Trophoblast cell (in vitro differentiated cells and primary cell): ENCODE data around the gene RPL13.
A peak's percentile ranks its signal among the peaks of the same experiment; 100 is the strongest.

Source experiments
- DNase-seq, 2 donors: peaks; one replicate each; pipeline ENCODE4 v3.0.0-alpha.2; 2016
- H2AFZ ChIP-seq: 2 replicates; pipeline ENCODE4 v1.6.1; 2013; ENCODE audit warnings: low read length, moderate library complexity, mild to moderate bottlenecking; ENCODE audit not compliant: insufficient read depth, poor library complexity
- H2AK5ac ChIP-seq: 2 replicates; pipeline ENCODE4 v1.6.1; 2013; ENCODE audit warnings: mild to moderate bottlenecking, low read length
- H2BK120ac ChIP-seq: 2 replicates; pipeline ENCODE4 v1.6.1; 2013; ENCODE audit warnings: low read length, mild to moderate bottlenecking, moderate library complexity; ENCODE audit not compliant: insufficient read depth, poor library complexity
- H2BK12ac ChIP-seq: 2 replicates; pipeline ENCODE4 v1.6.1; 2013; ENCODE audit warnings: mild to moderate bottlenecking, low read length, moderate library complexity
- H2BK5ac ChIP-seq: 2 replicates; pipeline ENCODE4 v1.6.1; 2013; ENCODE audit warnings: low read length, low read depth, moderate library complexity, mild to moderate bottlenecking; ENCODE audit not compliant: poor library complexity
- H3K14ac ChIP-seq: 2 replicates; pipeline ENCODE4 v1.6.1; 2013; ENCODE audit warnings: mild to moderate bottlenecking, low read length
- H3K18ac ChIP-seq: 2 replicates; pipeline ENCODE4 v1.6.1; 2013; ENCODE audit warnings: mild to moderate bottlenecking, low read length
- H3K23ac ChIP-seq: 2 replicates; pipeline ENCODE4 v1.6.1; 2013; ENCODE audit warnings: low read length
- H3K27ac ChIP-seq: 2 replicates; pipeline ENCODE4 v1.5.1; 2013; ENCODE audit warnings: low read depth, mild to moderate bottlenecking, inconsistent platforms, low read length, moderate library complexity
- H3K27me3 ChIP-seq: 2 replicates; pipeline ENCODE4 v1.6.1; 2013; ENCODE audit warnings: inconsistent platforms, mild to moderate bottlenecking, low read length, moderate library complexity; ENCODE audit not compliant: insufficient read depth
- H3K36me3 ChIP-seq, 2 experiments: 1 replicate in 1 of 2; 2 replicates in 1 of 2; pipeline ENCODE4 v1.6.1; 2013; ENCODE audit warnings: low read length in 2 of 2, mild to moderate bottlenecking in 2 of 2, moderate library complexity in 1 of 2; ENCODE audit not compliant: insufficient read depth in 2 of 2, control insufficient read depth in 1 of 2
- H3K4ac ChIP-seq: 2 replicates; pipeline ENCODE4 v1.6.1; 2013; ENCODE audit warnings: low read depth, mild to moderate bottlenecking, low read length, moderate library complexity
- H3K4me1 ChIP-seq, 2 experiments: 1 replicate in 1 of 2; 2 replicates in 1 of 2; pipeline ENCODE4 v1.6.1; 2013; ENCODE audit warnings: low read length in 2 of 2, mild to moderate bottlenecking in 2 of 2, moderate library complexity in 1 of 2; ENCODE audit not compliant: insufficient read depth in 2 of 2, control insufficient read depth in 1 of 2
- H3K4me2 ChIP-seq: 2 replicates; pipeline ENCODE4 v1.6.1; 2013; ENCODE audit warnings: inconsistent platforms, mild to moderate bottlenecking, low read length, moderate library complexity
- H3K4me3 ChIP-seq: 2 replicates; pipeline ENCODE4 v1.5.1; 2013; ENCODE audit warnings: mild to moderate bottlenecking, low read depth, low read length, inconsistent platforms
- H3K79me1 ChIP-seq: one replicate; pipeline ENCODE4 v1.6.1; 2013; ENCODE audit warnings: low read length
- H3K79me2 ChIP-seq: 2 replicates; pipeline ENCODE4 v1.6.1; 2013; ENCODE audit warnings: low read length, mild to moderate bottlenecking; ENCODE audit not compliant: control insufficient read depth, insufficient read depth, poor library complexity
- H3K9ac ChIP-seq: 2 replicates; pipeline ENCODE4 v1.6.1; 2013; ENCODE audit warnings: mild to moderate bottlenecking, low read length
- H3K9me3 ChIP-seq: 2 replicates; pipeline ENCODE4 v1.6.1; 2013; ENCODE audit warnings: low read depth, mild to moderate bottlenecking, control low read depth, inconsistent platforms, low read length; ENCODE audit not compliant: insufficient read depth
- H4K12ac ChIP-seq: 2 replicates; pipeline ENCODE4 v1.6.1; 2013; ENCODE audit warnings: low read depth, mild to moderate bottlenecking, low read length, moderate library complexity
- H4K8ac ChIP-seq: 2 replicates; pipeline ENCODE4 v1.6.1; 2013; ENCODE audit warnings: low read depth, mild to moderate bottlenecking, low read length, moderate library complexity
- H4K91ac ChIP-seq: one replicate; pipeline ENCODE4 v1.6.1; 2013; ENCODE audit warnings: low read depth, mild to moderate bottlenecking, low read length, moderate library complexity
- WGBS: extraction: QIAGEN DNeasy Blood & Tissue Kit; methylation state at CpG from one replicate; pipeline ENCODE4 v1.1.7; 2013; ENCODE audit warnings: missing lambda C conversion rate; ENCODE audit not compliant: insufficient read length, insufficient coverage; ENCODE audit errors: extremely low coverage; 5-methylcytosine and 5-hydroxymethylcytosine counted together

The RPL13 gene

GRCh38 chr16:89599451-89599858, 39.0 kb downstream of the RPL13 start:
- Histone ChIP-seq H3K79me1 (no peaks in the 10 kb centered on the region), H3K4me3 (no peak overlapping the region), H3K4me2 (no peak overlapping the region), H2BK5ac (no peak overlapping the region), H3K4ac (no peak overlapping the region), H3K9ac (no peak overlapping the region), H3K27me3 (no peaks in the 10 kb centered on the region), H2BK12ac (no peak overlapping the region), H3K4me1 (peaks cover 5 to 11% of the 10 kb centered on the region in 2 experiments), H3K27ac (no peak overlapping the region), H3K9me3 (peaks cover 4% of the 10 kb centered on the region), H2BK120ac (no peak overlapping the region), H3K79me2 (no peaks in the 10 kb centered on the region), H3K23ac (no peak overlapping the region), H3K36me3 (no peaks in the 10 kb centered on the region), H4K12ac (no peak overlapping the region), H2AFZ (no peak overlapping the region), H3K18ac (no peak overlapping the region), H3K14ac (no peak overlapping the region), H4K91ac (no peak overlapping the region), H4K8ac (no peak overlapping the region), H2AK5ac (no peak overlapping the region)
- WGBS, result no CpG with 5 or more reads among the region's 8 CpGs
- no peak for DNase-seq

- Histone ChIP-seq H3K79me1 (no peaks in the 10 kb centered on the region), H4K8ac (no peak overlapping the region), H3K14ac (no peak overlapping the region), H3K4ac (no peak overlapping the region), H3K9ac (no peak overlapping the region), H3K4me3 (no peak overlapping the region), H3K27me3 (no peaks in the 10 kb centered on the region), H3K79me2 (no peaks in the 10 kb centered on the region), H2BK5ac (no peak overlapping the region), H2AFZ (no peak overlapping the region), H3K36me3 (no peaks in the 10 kb centered on the region), H3K23ac (no peak overlapping the region), H3K27ac (no peak overlapping the region), H3K9me3 (peaks cover 5% of the 10 kb centered on the region), H2AK5ac (no peak overlapping the region), H2BK12ac (no peak overlapping the region), H2BK120ac (no peak overlapping the region), H3K4me2 (no peak overlapping the region), H4K91ac (no peak overlapping the region), H3K4me1 (peaks cover 5 to 11% of the 10 kb centered on the region in 2 experiments), H3K18ac (no peak overlapping the region), H4K12ac (no peak overlapping the region)
- WGBS, result no CpG with 5 or more reads among the region's 10 CpGs
- no peak for DNase-seq
Observed at GRCh38 chr16:89599902-89600301, 39.4 kb downstream of the RPL13 start.

GRCh38 chr16:89600427-89600826, 39.9 kb downstream of the RPL13 start:
- no peak overlapping the region for H3K9ac ChIP-seq
- DNase-seq, result no peak
- H2BK120ac ChIP-seq, result no peak overlapping the region
- no peak overlapping the region for H3K27ac ChIP-seq
- H3K4me2 ChIP-seq, result no peak overlapping the region
- no peak overlapping the region for H2AK5ac ChIP-seq
- no peak overlapping the region for H3K4ac ChIP-seq
- H3K36me3 ChIP-seq, result no peaks in the 10 kb centered on the region
- no peak overlapping the region for H3K14ac ChIP-seq
- no peak overlapping the region for H4K12ac ChIP-seq
- no peak overlapping the region for H2AFZ ChIP-seq
- H2BK5ac ChIP-seq, result no peak overlapping the region
- no peak overlapping the region for H3K23ac ChIP-seq
- no peak overlapping the region for H3K18ac ChIP-seq
- H3K79me1 ChIP-seq, result no peaks in the 10 kb centered on the region
- no CpG with 5 or more reads among the region's 12 CpGs for WGBS
- H3K79me2 ChIP-seq, result no peaks in the 10 kb centered on the region
- peak overlapping the region; percentile 27 for H3K4me3 ChIP-seq
- H4K91ac ChIP-seq, result no peak overlapping the region
- no peaks in the 10 kb centered on the region for H3K27me3 ChIP-seq
- H4K8ac ChIP-seq, result no peak overlapping the region
- H2BK12ac ChIP-seq, result no peak overlapping the region
- H3K9me3 ChIP-seq, result peaks cover 9% of the 10 kb centered on the region
- peaks cover 5 to 11% of the 10 kb centered on the region in 2 experiments for H3K4me1 ChIP-seq

- no peak overlapping the region for H4K12ac ChIP-seq
- H3K27me3 ChIP-seq, result no peaks in the 10 kb centered on the region
- H3K4ac ChIP-seq, result no peak overlapping the region
- H3K27ac ChIP-seq, result no peak overlapping the region
- no peak overlapping the region for H2BK5ac ChIP-seq
- H3K36me3 ChIP-seq, result no peaks in the 10 kb centered on the region
- no peak overlapping the region for H3K4me3 ChIP-seq
- H3K79me1 ChIP-seq, result no peaks in the 10 kb centered on the region
- H3K4me1 ChIP-seq, result peaks cover 5 to 11% of the 10 kb centered on the region in 2 experiments
- no peak overlapping the region for H3K18ac ChIP-seq
- no peak overlapping the region for H2AK5ac ChIP-seq
- H3K14ac ChIP-seq, result no peak overlapping the region
- H3K9me3 ChIP-seq, result peaks cover 9% of the 10 kb centered on the region
- no peak overlapping the region for H3K9ac ChIP-seq
- H2AFZ ChIP-seq, result no peak overlapping the region
- H3K79me2 ChIP-seq, result no peaks in the 10 kb centered on the region
- no peak overlapping the region for H3K4me2 ChIP-seq
- H2BK12ac ChIP-seq, result no peak overlapping the region
- H3K23ac ChIP-seq, result no peak overlapping the region
- no CpG with 5 or more reads among the region's 8 CpGs for WGBS
- no peak overlapping the region for H4K91ac ChIP-seq
- peak in 1 of 2 donors; percentile 19 for DNase-seq
- H2BK120ac ChIP-seq, result no peak overlapping the region
- no peak overlapping the region for H4K8ac ChIP-seq
Observed at GRCh38 chr16:89600956-89601355, 40.5 kb downstream of the RPL13 start.
